GM23338 (cell line): ENCODE results near the gene GRIPAP1.

Source experiments
- CREB1 ChIP-seq: fragments of 250-450 bp; sonication (Bioruptor Pico); IDR thresholded peaks from 2 replicates; pipeline ENCODE4 v1.5.0; 2020; ENCODE audit warnings: low read depth, mild to moderate bottlenecking, moderate library complexity
- EZH2 ChIP-seq: fragments of 200-600 bp; sonication (generic); IDR thresholded peaks from one replicate; pipeline ENCODE4 v1.8.0; 2017; ENCODE audit warnings: antibody characterized with exemption, mild to moderate bottlenecking, low read depth; ENCODE audit not compliant: unreplicated experiment
- EZH2phosphoT487 ChIP-seq: fragments of 200-600 bp; sonication (generic); IDR thresholded peaks from one replicate; pipeline ENCODE4 v1.8.1; 2018; ENCODE audit warnings: antibody characterized with exemption; ENCODE audit not compliant: unreplicated experiment
- JUNB ChIP-seq: IDR thresholded peaks from one replicate; pipeline ENCODE4 v1.6.1; 2016; ENCODE audit warnings: antibody characterized with exemption; ENCODE audit not compliant: unreplicated experiment
- NANOG ChIP-seq: IDR thresholded peaks from 2 replicates; pipeline ENCODE4 v1.6.1; 2016; ENCODE audit warnings: antibody characterized with exemption, borderline replicate concordance
- POLR2AphosphoS5 ChIP-seq: IDR thresholded peaks from 2 replicates; pipeline ENCODE4 v1.6.1; 2016; ENCODE audit warnings: antibody characterized with exemption, low read depth
- STAT1 ChIP-seq: IDR thresholded peaks from one replicate; pipeline ENCODE4 v1.6.1; 2016; ENCODE audit warnings: antibody characterized with exemption; ENCODE audit not compliant: unreplicated experiment
- ZNF114 ChIP-seq: fragments of 250-450 bp; sonication (Bioruptor Pico); IDR thresholded peaks from 2 replicates; pipeline ENCODE4 v1.5.0; 2020; ENCODE audit warnings: mild to moderate bottlenecking, moderate library complexity
- ZNF331 ChIP-seq: fragments of 250-450 bp; sonication (Bioruptor Pico); IDR thresholded peaks from 2 replicates; pipeline ENCODE4 v1.5.0; 2020; ENCODE audit warnings: low read depth, mild to moderate bottlenecking, moderate library complexity
- TF ChIP-seq, protein P1 (sequence below), 2 experiments: fragments of 200-600 bp in 1 of 2; sonication (generic) in 1 of 2; conservative IDR thresholded peaks; 2 replicates each; pipeline versions ENCODE4 v1.5.1 to v1.6.1; 2016 to 2017; ENCODE audit warnings: antibody characterized with exemption in 2 of 2, low read depth in 2 of 2, mild to moderate bottlenecking in 2 of 2, moderate library complexity in 1 of 2
- TF ChIP-seq, protein P2 (sequence below): IDR thresholded peaks from 2 replicates; pipeline ENCODE4 v1.6.1; 2016; ENCODE audit warnings: antibody characterized with exemption
- TF ChIP-seq, protein P3 (sequence below): IDR thresholded peaks from one replicate; pipeline ENCODE4 v1.6.1; 2018; ENCODE audit warnings: antibody characterized with exemption; ENCODE audit not compliant: unreplicated experiment
- TF ChIP-seq, protein P4 (sequence below): fragments of 250-450 bp; sonication (Bioruptor Pico); IDR thresholded peaks from 2 replicates; pipeline ENCODE4 v1.5.0; 2020; ENCODE audit warnings: mild to moderate bottlenecking, moderate library complexity

DNA sequence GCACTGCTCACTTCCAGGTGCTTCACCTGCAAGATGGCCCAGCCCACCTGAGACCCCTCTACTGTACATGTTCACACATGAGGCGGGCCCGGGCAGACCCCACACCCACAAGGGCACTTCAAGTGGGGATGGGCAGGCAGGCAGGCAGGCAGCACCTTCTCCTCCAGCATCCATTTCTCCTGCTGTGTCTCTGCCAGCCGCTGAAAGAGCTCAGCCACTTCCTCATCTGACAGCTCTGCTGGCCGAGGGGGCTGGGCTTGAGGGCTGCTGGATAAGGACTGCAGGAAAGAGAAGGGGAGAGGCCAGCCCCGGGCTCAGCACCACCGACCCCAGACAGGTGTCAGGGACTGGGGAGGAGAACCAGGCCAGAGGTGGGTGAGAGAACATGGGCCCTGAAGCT lies 26.0 kb downstream of the GRIPAP1 start:
- TF ChIP-seq, protein P1, sequence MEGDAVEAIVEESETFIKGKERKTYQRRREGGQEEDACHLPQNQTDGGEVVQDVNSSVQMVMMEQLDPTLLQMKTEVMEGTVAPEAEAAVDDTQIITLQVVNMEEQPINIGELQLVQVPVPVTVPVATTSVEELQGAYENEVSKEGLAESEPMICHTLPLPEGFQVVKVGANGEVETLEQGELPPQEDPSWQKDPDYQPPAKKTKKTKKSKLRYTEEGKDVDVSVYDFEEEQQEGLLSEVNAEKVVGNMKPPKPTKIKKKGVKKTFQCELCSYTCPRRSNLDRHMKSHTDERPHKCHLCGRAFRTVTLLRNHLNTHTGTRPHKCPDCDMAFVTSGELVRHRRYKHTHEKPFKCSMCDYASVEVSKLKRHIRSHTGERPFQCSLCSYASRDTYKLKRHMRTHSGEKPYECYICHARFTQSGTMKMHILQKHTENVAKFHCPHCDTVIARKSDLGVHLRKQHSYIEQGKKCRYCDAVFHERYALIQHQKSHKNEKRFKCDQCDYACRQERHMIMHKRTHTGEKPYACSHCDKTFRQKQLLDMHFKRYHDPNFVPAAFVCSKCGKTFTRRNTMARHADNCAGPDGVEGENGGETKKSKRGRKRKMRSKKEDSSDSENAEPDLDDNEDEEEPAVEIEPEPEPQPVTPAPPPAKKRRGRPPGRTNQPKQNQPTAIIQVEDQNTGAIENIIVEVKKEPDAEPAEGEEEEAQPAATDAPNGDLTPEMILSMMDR (conservative IDR thresholded peaks at IDR 0.05; ENCODE audit: low read depth in 2 of 2), result no peak
- TF ChIP-seq EZH2 (no peak), POLR2AphosphoS5 (no peak), CREB1 (CRISPR knock-in tag) (no peak), EZH2phosphoT487 (no peak), STAT1 (no peak), JUNB (no peak), NANOG (no peak), ZNF331 (CRISPR knock-in tag) (no peak), ZNF114 (CRISPR knock-in tag) (no peak)
- TF ChIP-seq, protein P2, sequence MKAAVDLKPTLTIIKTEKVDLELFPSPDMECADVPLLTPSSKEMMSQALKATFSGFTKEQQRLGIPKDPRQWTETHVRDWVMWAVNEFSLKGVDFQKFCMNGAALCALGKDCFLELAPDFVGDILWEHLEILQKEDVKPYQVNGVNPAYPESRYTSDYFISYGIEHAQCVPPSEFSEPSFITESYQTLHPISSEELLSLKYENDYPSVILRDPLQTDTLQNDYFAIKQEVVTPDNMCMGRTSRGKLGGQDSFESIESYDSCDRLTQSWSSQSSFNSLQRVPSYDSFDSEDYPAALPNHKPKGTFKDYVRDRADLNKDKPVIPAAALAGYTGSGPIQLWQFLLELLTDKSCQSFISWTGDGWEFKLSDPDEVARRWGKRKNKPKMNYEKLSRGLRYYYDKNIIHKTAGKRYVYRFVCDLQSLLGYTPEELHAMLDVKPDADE, result no peak
- TF ChIP-seq, protein P3, sequence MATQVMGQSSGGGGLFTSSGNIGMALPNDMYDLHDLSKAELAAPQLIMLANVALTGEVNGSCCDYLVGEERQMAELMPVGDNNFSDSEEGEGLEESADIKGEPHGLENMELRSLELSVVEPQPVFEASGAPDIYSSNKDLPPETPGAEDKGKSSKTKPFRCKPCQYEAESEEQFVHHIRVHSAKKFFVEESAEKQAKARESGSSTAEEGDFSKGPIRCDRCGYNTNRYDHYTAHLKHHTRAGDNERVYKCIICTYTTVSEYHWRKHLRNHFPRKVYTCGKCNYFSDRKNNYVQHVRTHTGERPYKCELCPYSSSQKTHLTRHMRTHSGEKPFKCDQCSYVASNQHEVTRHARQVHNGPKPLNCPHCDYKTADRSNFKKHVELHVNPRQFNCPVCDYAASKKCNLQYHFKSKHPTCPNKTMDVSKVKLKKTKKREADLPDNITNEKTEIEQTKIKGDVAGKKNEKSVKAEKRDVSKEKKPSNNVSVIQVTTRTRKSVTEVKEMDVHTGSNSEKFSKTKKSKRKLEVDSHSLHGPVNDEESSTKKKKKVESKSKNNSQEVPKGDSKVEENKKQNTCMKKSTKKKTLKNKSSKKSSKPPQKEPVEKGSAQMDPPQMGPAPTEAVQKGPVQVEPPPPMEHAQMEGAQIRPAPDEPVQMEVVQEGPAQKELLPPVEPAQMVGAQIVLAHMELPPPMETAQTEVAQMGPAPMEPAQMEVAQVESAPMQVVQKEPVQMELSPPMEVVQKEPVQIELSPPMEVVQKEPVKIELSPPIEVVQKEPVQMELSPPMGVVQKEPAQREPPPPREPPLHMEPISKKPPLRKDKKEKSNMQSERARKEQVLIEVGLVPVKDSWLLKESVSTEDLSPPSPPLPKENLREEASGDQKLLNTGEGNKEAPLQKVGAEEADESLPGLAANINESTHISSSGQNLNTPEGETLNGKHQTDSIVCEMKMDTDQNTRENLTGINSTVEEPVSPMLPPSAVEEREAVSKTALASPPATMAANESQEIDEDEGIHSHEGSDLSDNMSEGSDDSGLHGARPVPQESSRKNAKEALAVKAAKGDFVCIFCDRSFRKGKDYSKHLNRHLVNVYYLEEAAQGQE, result no peak
- TF ChIP-seq, protein P4, sequence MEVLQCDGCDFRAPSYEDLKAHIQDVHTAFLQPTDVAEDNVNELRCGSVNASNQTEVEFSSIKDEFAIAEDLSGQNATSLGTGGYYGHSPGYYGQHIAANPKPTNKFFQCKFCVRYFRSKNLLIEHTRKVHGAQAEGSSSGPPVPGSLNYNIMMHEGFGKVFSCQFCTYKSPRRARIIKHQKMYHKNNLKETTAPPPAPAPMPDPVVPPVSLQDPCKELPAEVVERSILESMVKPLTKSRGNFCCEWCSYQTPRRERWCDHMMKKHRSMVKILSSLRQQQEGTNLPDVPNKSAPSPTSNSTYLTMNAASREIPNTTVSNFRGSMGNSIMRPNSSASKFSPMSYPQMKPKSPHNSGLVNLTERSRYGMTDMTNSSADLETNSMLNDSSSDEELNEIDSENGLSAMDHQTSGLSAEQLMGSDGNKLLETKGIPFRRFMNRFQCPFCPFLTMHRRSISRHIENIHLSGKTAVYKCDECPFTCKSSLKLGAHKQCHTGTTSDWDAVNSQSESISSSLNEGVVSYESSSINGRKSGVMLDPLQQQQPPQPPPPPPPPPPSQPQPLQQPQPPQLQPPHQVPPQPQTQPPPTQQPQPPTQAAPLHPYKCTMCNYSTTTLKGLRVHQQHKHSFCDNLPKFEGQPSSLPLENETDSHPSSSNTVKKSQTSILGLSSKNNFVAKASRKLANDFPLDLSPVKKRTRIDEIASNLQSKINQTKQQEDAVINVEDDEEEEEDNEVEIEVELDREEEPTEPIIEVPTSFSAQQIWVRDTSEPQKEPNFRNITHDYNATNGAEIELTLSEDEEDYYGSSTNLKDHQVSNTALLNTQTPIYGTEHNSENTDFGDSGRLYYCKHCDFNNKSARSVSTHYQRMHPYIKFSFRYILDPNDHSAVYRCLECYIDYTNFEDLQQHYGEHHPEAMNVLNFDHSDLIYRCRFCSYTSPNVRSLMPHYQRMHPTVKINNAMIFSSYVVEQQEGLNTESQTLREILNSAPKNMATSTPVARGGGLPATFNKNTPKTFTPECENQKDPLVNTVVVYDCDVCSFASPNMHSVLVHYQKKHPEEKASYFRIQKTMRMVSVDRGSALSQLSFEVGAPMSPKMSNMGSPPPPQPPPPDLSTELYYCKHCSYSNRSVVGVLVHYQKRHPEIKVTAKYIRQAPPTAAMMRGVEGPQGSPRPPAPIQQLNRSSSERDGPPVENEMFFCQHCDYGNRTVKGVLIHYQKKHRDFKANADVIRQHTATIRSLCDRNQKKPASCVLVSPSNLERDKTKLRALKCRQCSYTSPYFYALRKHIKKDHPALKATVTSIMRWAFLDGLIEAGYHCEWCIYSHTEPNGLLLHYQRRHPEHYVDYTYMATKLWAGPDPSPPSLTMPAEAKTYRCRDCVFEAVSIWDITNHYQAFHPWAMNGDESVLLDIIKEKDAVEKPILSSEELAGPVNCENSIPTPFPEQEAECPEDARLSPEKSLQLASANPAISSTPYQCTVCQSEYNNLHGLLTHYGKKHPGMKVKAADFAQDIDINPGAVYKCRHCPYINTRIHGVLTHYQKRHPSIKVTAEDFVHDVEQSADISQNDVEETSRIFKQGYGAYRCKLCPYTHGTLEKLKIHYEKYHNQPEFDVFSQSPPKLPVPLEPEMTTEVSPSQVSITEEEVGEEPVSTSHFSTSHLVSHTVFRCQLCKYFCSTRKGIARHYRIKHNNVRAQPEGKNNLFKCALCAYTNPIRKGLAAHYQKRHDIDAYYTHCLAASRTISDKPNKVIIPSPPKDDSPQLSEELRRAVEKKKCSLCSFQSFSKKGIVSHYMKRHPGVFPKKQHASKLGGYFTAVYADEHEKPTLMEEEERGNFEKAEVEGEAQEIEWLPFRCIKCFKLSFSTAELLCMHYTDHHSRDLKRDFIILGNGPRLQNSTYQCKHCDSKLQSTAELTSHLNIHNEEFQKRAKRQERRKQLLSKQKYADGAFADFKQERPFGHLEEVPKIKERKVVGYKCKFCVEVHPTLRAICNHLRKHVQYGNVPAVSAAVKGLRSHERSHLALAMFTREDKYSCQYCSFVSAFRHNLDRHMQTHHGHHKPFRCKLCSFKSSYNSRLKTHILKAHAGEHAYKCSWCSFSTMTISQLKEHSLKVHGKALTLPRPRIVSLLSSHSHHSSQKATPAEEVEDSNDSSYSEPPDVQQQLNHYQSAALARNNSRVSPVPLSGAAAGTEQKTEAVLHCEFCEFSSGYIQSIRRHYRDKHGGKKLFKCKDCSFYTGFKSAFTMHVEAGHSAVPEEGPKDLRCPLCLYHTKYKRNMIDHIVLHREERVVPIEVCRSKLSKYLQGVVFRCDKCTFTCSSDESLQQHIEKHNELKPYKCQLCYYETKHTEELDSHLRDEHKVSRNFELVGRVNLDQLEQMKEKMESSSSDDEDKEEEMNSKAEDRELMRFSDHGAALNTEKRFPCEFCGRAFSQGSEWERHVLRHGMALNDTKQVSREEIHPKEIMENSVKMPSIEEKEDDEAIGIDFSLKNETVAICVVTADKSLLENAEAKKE (CRISPR knock-in tag), result no peak
